IMR-90 (cell line): ENCODE results near the gene SLC25A5. TPM values are rescaled to one million over a fixed set of nuclear protein-coding genes. Genes with fewer than 3 reads are reported as not detected.

Source experiments
- ATAC-seq: fragments of 200-7000 bp; cut with Tn5 transposase; 2 replicates; pipeline ENCODE4 v1.9.1; 2020; ENCODE audit warnings: low read depth, mild to moderate bottlenecking, moderate library complexity
- BruUV-seq: library from RNA; stranded (reverse); fragments of 400-500 nt; replicated peaks from 2 replicates; lab custom pipeline; 2021; lab: Mats Ljungman, UMichigan
- CTCF ChIA-PET: fragments of 300-600 bp; formaldehyde crosslinking; extraction: SDS; loops from one replicate; lab custom pipeline; 2021; ENCODE audit warnings: antibody characterized with exemption; lab: Yijun Ruan, JAX
- POLR2A ChIA-PET: fragments of 300-600 bp; sonication (Branson Sonifier 250); formaldehyde crosslinking; loops from one replicate; lab custom pipeline; 2022; ENCODE audit warnings: antibody characterized with exemption; ENCODE audit not compliant: unreplicated experiment; lab: Charles Lee
- DNase-seq: peaks from one replicate; pipeline ENCODE4 v3.0.0; 2013
- H2AFZ ChIP-seq: replicated peaks from 2 replicates; pipeline ENCODE3; 2013; ENCODE audit warnings: low read length, mild to moderate bottlenecking; ENCODE audit not compliant: poor library complexity
- H2AK5ac ChIP-seq: 2 replicates; pipeline ENCODE4 v1.6.1; 2013; ENCODE audit warnings: low read depth, low read length, inconsistent platforms
- H2AK9ac ChIP-seq: replicated peaks from 2 replicates; pipeline ENCODE3; 2013; ENCODE audit warnings: mild to moderate bottlenecking, low read depth, low read length, moderate library complexity; ENCODE audit not compliant: poor library complexity
- H2BK120ac ChIP-seq: 2 replicates; pipeline ENCODE4 v1.6.1; 2013; ENCODE audit warnings: low read depth, low read length, inconsistent platforms
- H2BK15ac ChIP-seq: 3 replicates; pipeline ENCODE4 v1.6.1; 2013; ENCODE audit warnings: low read depth, low read length, inconsistent platforms
- H2BK20ac ChIP-seq: 2 replicates; pipeline ENCODE4 v1.6.1; 2013; ENCODE audit warnings: low read depth, mild to moderate bottlenecking, inconsistent platforms, low read length, moderate library complexity
- H2BK5ac ChIP-seq: 2 replicates; pipeline ENCODE4 v1.6.1; 2013; ENCODE audit warnings: mild to moderate bottlenecking, low read depth, low read length, inconsistent platforms; ENCODE audit not compliant: poor library complexity, severe bottlenecking
- H3K14ac ChIP-seq: replicated peaks from 2 replicates; pipeline ENCODE4 v1.6.1; 2013; ENCODE audit warnings: low read depth, low read length, inconsistent platforms
- H3K18ac ChIP-seq: 2 replicates; pipeline ENCODE4 v1.6.1; 2013; ENCODE audit warnings: low read depth, low read length, control low read depth
- H3K23ac ChIP-seq: 2 replicates; pipeline ENCODE4 v1.6.1; 2013; ENCODE audit warnings: low read depth, low read length, inconsistent platforms
- H3K27ac ChIP-seq: 2 replicates; pipeline ENCODE4 v1.5.1; 2013; ENCODE audit warnings: mild to moderate bottlenecking, control low read depth, low read length; ENCODE audit not compliant: insufficient read depth
- H3K27me3 ChIP-seq: 2 replicates; pipeline ENCODE4 v1.6.1; 2013; ENCODE audit warnings: low read length; ENCODE audit not compliant: control insufficient read depth, insufficient read depth
- H3K36me3 ChIP-seq: 2 replicates; pipeline ENCODE4 v1.6.1; 2013; ENCODE audit warnings: low read length, mixed read lengths; ENCODE audit not compliant: control insufficient read depth, insufficient read depth
- H3K4ac ChIP-seq: 2 replicates; pipeline ENCODE4 v1.6.1; 2013; ENCODE audit warnings: low read depth, low read length, inconsistent platforms
- H3K4me1 ChIP-seq: 2 replicates; pipeline ENCODE4 v1.6.1; 2013; ENCODE audit warnings: low read length, mixed read lengths; ENCODE audit not compliant: control insufficient read depth, insufficient read depth
- H3K4me2 ChIP-seq: 2 replicates; pipeline ENCODE4 v1.6.1; 2013; ENCODE audit warnings: low read depth, mild to moderate bottlenecking, control low read depth, low read length, moderate library complexity
- H3K4me3 ChIP-seq: 2 replicates; pipeline ENCODE4 v1.5.1; 2013; ENCODE audit warnings: low read depth, mild to moderate bottlenecking, control low read depth, low read length, moderate library complexity; ENCODE audit not compliant: insufficient read depth
- H3K56ac ChIP-seq: 2 replicates; pipeline ENCODE4 v1.6.1; 2013; ENCODE audit warnings: low read length, inconsistent platforms; ENCODE audit not compliant: insufficient read depth; ENCODE audit errors: extremely low read depth
- H3K79me1 ChIP-seq, 2 experiments: 2 replicates each; pipeline ENCODE4 v1.6.1; 2013; ENCODE audit warnings: low read length in 2 of 2, inconsistent platforms in 1 of 2, low read depth in 1 of 2
- H3K9ac ChIP-seq: 2 replicates; pipeline ENCODE4 v1.6.1; 2013; ENCODE audit warnings: low read depth, low read length, control low read depth
- H3K9me1 ChIP-seq: 2 replicates; pipeline ENCODE4 v1.6.1; 2013; ENCODE audit warnings: low read length, inconsistent platforms; ENCODE audit not compliant: insufficient read depth
- H3K9me3 ChIP-seq: 2 replicates; pipeline ENCODE4 v1.6.1; 2013; ENCODE audit warnings: low read length; ENCODE audit not compliant: control insufficient read depth, insufficient read depth
- H4K20me1 ChIP-seq: 2 replicates; pipeline ENCODE4 v1.6.1; 2013; ENCODE audit warnings: low read length, inconsistent platforms; ENCODE audit not compliant: insufficient read depth
- H4K5ac ChIP-seq: 2 replicates; pipeline ENCODE4 v1.6.1; 2013; ENCODE audit warnings: mild to moderate bottlenecking, low read depth, low read length, control low read depth
- H4K8ac ChIP-seq, 2 experiments: 2 replicates each; pipeline ENCODE4 v1.6.1; 2013; ENCODE audit warnings: low read depth in 2 of 2, low read length in 2 of 2, control low read depth in 1 of 2, inconsistent platforms in 1 of 2
- H4K91ac ChIP-seq: 2 replicates; pipeline ENCODE4 v1.6.1; 2013; ENCODE audit warnings: low read depth, low read length, inconsistent platforms; ENCODE audit not compliant: insufficient read depth
- ELK1 ChIP-seq: fragments of 150-350 bp; IDR thresholded peaks from 2 replicates; pipeline ENCODE4 v1.6.1; 2016; ENCODE audit warnings: low read depth, mild to moderate bottlenecking, low read length, moderate library complexity, borderline replicate concordance
- FOS ChIP-seq: fragments of 150-350 bp; IDR thresholded peaks from 2 replicates; pipeline ENCODE4 v1.6.1; 2016; ENCODE audit warnings: low read depth, low read length
- POLR2A ChIP-seq: IDR thresholded peaks from 2 replicates; pipeline ENCODE4 v1.6.1; 2012; ENCODE audit warnings: mild to moderate bottlenecking, low read depth, low read length
- SMC3 ChIP-seq: fragments of 150-350 bp; IDR thresholded peaks from 2 replicates; pipeline ENCODE4 v1.6.1; 2016; ENCODE audit warnings: low read depth, mild to moderate bottlenecking, antibody characterized with exemption, low read length, moderate library complexity
- WGBS, 2 experiments: methylation state at CpG; one replicate each; pipeline versions ENCODE4 v1.1.5 to v1.1.7; 2013; ENCODE audit warnings: missing lambda C conversion rate in 2 of 2; ENCODE audit not compliant: insufficient read length in 1 of 2; ENCODE audit errors: extremely low coverage in 2 of 2; 5-methylcytosine and 5-hydroxymethylcytosine counted together
- dilution Hi-C: fragments of 300-500 bp; cut with HindIII; formaldehyde crosslinking; loops from one replicate; pipeline ENCODE4 v1.14.3; 2018; ENCODE audit warnings: low sequenced_read_pairs; ENCODE audit not compliant: unreplicated experiment
- in situ Hi-C: fragments of 300-500 bp; cut with MboI; formaldehyde crosslinking; loops from 3 replicates; pipeline ENCODE4 v1.14.3; 2019; ENCODE audit warnings: low sequenced_read_pairs, inconsistent platforms, mixed read lengths
- intact Hi-C: fragments of 100-400 bp; cut with micrococcal nuclease; formaldehyde crosslinking; loops from 2 replicates; pipeline ENCODE4 v1.10.0; 2022
- polyA plus RNA-seq, 3 experiments: library from polyadenylated mRNA; depleted of rRNA; stranded (reverse); fragments of >200 nt; gene quantifications; 2 replicates each; pipeline ENCODE4 v1.2.3, GENCODE V29; 2012; ENCODE audit warnings: low replicate concordance in 1 of 3
- total RNA-seq: library from RNA; depleted of rRNA; stranded (reverse); fragments of >200 nt; gene quantifications from 2 replicates; pipeline ENCODE4 v1.2.3, GENCODE V29; 2012

Gene SLC25A5
- total and polyA plus RNA-seq, 2 of the 4 experiments (the other 2 are of a cell fraction) = 216 to 337 TPM

DNA sequence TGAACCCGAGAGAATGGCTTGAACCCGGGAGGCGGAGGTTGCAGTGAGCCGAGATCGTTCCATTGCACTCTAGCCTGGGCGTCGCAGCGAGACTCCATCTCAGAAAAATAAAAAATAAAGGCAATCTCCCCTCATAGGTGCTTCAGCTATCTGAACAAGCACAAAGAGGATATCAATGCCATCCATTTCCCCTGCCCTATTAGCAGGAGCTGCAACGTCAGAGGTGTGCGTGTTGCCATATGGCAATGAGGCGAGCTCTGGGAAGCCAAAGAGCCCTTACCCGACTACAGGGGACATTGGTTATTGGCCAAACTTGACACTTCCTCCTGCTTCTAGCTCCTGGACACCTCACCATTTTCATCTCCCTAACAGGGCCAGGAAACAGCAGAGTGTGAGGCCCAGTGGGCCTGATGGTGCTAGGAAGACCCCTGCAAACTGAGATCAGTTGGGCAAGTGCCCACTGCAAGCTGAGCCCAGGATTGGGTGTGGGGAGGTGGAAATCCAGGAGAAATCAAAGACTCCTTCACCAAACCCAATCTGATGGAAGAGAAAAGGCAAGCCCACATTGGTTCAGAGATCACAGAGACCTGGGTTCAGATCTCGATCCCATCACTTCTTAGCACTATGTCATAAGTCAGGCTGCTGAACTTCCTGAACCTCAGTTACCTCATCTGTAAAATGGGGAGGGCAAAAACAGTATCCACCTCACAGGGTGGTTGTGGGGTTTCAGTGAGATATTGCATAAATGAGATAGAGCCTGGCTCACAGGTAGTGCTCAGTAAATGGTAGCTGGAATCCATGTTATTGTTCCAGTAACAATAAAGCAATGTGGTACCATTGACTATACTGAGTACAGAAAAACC, 21.2 kb downstream of the SLC25A5 start:
- TF ChIP-seq FOS (no peak), POLR2A (no peak), ELK1 (no peak), SMC3 (no peak)
- Histone ChIP-seq H4K20me1 (no peaks in the 10 kb centered on the region), H3K27me3 (no peaks in the 10 kb centered on the region), H4K8ac (no peak overlapping the region), H3K14ac (no peak overlapping the region), H3K23ac (no peak overlapping the region), H3K9ac (no peak overlapping the region), H3K9me1 (no peaks in the 10 kb centered on the region), H3K36me3 (no peaks in the 10 kb centered on the region), H3K18ac (no peak overlapping the region), H3K4me2 (no peak overlapping the region), H3K4ac (no peak overlapping the region), H2AK9ac (no peak overlapping the region), H4K5ac (no peak overlapping the region), H2BK5ac (no peak overlapping the region), H3K4me1 (no peaks in the 10 kb centered on the region), H3K79me1 (no peaks in the 10 kb centered on the region), H2BK120ac (no peak overlapping the region), H2AK5ac (no peak overlapping the region), H2AFZ (no peak overlapping the region), H3K9me3 (no peaks in the 10 kb centered on the region), H4K91ac (no peak overlapping the region), H3K4me3 (no peak overlapping the region), H3K27ac (no peak overlapping the region), H3K56ac (no peak overlapping the region), H2BK20ac (no peak overlapping the region), H2BK15ac (no peak overlapping the region)
- dilution Hi-C loops (no loop called here), in situ Hi-C loops (no loop called here), intact Hi-C loops (loop anchor here (10.0 kb wide), 1 partner anchor 725 kb away; no protein-coding TSS in a partner anchor)
- CTCF ChIA-PET = interaction anchor here (0.6 to 6.1 kb wide), 3 partner anchors 9 to 23 kb away, joined by 3 to 33 read pairs (median 7); no protein-coding TSS in a partner anchor
- ATAC-seq = no peak
- DNase-seq = no peak
- no CpG with 5 or more reads among the region's 13 CpGs for WGBS, 2 experiments
- BruUV-seq = no TSS peak
- POLR2A ChIA-PET = no interaction called here
